ENCODE measurements around the gene PAX2.

The PAX2 gene

DNA sequence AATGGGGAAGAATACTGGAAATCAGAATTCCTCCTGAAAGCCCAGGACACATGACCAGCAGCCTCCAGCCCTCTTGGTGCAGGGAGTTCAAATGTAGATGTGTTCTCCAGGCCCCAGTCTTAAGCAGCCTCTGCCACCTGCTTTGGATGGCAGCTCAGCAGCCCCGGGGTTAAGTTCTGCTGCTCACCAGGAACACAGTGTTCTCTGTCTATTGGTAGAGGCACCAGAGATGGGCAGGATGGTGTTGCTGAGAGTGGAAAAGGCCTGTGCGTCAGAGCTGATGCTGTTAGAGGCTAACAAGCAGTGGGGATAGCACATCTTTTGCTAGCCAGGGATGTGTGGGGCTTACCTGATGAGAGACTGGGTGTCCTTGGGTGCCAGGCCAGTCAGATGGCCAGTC, 56.8 kb downstream of the PAX2 start:
- in situ Hi-C loops (cut with HindIII; ENCODE audit: low pct_unique_long_range_greater_than_20kb, low sequenced_read_pairs), result no loop called here
- TF ChIP-seq JUND (IDR thresholded peaks at IDR 0.05; ENCODE audit: low read depth), result no peak
- DNase-seq (ENCODE audit: low read depth in 1 of 2, low spot score in 1 of 2), result no peak

- DNase-seq (ENCODE audit: low read depth in 1 of 2, low spot score in 1 of 2), result no peak
- in situ Hi-C loops (cut with HindIII; ENCODE audit: low pct_unique_long_range_greater_than_20kb, low sequenced_read_pairs), result no loop called here
- TF ChIP-seq JUND (IDR thresholded peaks at IDR 0.05; ENCODE audit: low read depth), result no peak
These were observed 57.2 kb downstream of the PAX2 start for GRCh38 chr10:100802607-100803006.

DNA sequence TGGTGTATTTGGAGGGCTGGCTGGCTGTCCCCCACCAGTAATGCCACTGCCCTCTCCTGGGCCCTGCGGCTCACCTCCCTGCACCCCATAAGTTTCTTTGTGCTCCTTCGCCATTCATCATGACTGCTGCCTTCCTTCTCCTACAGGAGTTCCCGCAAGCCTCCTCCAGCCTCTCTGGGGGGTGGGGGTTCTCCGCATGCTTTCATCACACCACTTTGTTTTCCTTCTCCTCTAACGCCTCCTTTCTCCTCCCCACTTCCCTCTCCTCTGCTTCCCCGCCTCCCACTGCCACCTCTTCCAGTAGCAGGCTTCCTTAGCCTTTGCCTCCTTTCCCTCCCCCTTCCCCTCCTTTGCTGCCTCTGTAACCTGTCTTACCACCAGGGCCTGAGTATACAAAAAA, 58.1 kb downstream of the PAX2 start:
- no peak for TF ChIP-seq JUND (IDR thresholded peaks at IDR 0.05; ENCODE audit: low read depth)
- in situ Hi-C loops (cut with HindIII; ENCODE audit: low pct_unique_long_range_greater_than_20kb, low sequenced_read_pairs), result no loop called here
- DNase-seq (ENCODE audit: low read depth in 1 of 2, low spot score in 1 of 2), result no peak

GRCh38 chr10:100803908-100804307, 58.5 kb downstream of the PAX2 start:
- in situ Hi-C loops (cut with HindIII; ENCODE audit: low pct_unique_long_range_greater_than_20kb, low sequenced_read_pairs), result no loop called here
- DNase-seq (ENCODE audit: low read depth in 1 of 2, low spot score in 1 of 2), result no peak
- TF ChIP-seq JUND (IDR thresholded peaks at IDR 0.05; ENCODE audit: low read depth), result no peak

DNA sequence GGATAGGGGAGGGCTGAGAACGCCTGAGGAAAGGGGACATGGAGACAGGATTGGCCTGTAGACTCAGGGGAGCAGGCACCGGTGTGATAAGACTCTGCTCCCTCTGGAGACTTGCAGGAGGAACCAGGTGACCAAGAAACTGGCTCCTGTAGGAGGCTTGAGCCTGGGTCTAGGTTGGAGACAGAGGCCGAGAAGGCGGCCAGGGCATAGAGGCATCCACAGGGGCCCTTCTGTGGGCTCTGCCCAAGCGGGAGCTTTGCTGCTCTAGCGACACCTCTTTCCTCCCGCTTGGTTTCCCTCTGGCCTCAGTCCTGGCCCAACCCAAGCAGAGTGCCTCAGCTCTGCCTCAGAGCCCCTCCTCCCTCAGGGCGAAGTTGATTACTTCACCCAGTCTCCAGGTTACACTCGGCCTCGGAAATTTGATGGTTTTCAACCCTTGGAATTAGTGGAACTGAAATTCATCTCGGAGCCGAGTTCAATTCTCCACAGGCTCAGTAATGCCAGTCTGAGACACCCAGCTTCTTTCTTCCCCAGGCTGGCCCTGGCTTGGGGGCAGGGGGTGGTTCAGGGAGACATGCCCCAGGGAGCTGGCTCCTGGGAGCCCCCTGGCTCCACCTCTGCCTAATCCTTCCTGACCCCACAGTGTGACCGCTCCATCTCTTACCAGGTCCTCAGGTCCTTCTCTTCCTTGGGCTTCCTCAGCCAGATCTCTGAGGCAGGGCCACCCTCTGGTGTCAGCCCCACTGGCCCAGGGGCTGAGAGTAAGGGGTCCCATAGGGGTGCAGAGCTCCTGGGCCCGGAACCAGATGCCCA, 60.4 kb downstream of the PAX2 start:
- in situ Hi-C loops (cut with HindIII; ENCODE audit: low pct_unique_long_range_greater_than_20kb, low sequenced_read_pairs), result no loop called here
- no peak for DNase-seq (ENCODE audit: low read depth in 1 of 2, low spot score in 1 of 2)
- TF ChIP-seq JUND (IDR thresholded peaks at IDR 0.05; ENCODE audit: low read depth), result no peak

DNA sequence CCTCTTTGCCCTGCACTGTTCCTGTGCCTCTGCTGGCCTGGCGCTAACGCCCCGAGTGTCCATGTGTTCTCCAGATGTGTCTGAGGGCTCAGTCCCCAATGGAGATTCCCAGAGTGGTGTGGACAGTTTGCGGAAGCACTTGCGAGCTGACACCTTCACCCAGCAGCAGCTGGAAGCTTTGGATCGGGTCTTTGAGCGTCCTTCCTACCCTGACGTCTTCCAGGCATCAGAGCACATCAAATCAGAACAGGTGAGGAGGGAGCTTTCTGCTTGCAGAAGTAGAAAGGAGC, 60.9 kb downstream of the PAX2 start:
- no peak for TF ChIP-seq JUND (IDR thresholded peaks at IDR 0.05; ENCODE audit: low read depth)
- no peak for DNase-seq (ENCODE audit: low read depth in 1 of 2, low spot score in 1 of 2)
- in situ Hi-C loops (cut with HindIII; ENCODE audit: low pct_unique_long_range_greater_than_20kb, low sequenced_read_pairs), result no loop called here

DNA sequence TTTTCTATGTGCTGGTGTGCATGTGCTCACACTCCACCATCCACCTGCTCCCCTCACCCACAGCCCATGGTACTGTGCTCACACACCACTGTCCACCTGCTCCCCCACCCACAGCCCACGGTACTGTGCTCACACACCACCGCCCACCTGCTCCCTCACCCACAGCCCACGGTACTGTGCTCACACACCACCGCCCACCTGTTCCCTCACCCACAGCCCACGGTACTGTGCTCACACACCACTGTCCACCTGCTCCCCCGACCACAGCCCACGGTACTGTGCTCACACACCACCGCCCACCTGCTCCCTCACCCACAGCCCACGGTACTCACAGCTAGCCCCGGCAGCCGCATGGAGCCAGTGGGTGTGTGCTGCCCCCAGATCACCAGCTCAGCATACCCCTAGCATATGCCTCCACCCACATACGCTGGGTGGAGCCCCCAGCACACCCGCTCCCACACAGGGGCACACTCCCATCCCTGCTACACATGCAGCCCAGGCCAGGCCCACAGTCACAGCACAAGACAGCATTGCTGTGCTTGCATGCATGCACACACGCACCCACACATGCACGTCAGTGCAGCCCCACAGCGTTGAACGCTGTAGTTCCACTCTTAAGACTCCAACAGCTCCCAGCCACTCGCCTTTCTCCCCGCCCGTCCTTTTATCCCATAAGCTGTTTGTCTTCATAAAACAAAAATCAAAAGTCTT, 62.0 kb downstream of the PAX2 start:
- TF ChIP-seq JUND (IDR thresholded peaks at IDR 0.05; ENCODE audit: low read depth), result no peak
- in situ Hi-C loops (cut with HindIII; ENCODE audit: low pct_unique_long_range_greater_than_20kb, low sequenced_read_pairs), result no loop called here
- DNase-seq (ENCODE audit: low read depth in 1 of 2, low spot score in 1 of 2), result no peak

DNA sequence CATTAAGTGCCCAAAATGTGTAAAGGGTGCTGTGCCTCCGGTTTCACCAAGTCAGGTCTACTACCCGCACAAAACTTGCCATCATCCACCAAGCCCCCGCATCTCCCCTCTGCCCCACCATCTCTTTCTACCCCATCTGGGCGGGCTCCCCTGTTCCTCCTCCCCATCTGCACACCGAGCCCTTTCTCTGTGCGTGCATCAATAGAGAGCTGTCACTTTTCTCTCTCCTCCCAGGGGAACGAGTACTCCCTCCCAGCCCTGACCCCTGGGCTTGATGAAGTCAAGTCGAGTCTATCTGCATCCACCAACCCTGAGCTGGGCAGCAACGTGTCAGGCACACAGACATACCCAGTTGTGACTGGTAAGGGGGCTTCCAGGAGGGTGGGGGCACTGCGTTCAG, 63.5 kb downstream of the PAX2 start:
- DNase-seq (ENCODE audit: low read depth in 1 of 2, low spot score in 1 of 2), result no peak
- TF ChIP-seq JUND (IDR thresholded peaks at IDR 0.05; ENCODE audit: low read depth), result no peak
- in situ Hi-C loops (cut with HindIII; ENCODE audit: low pct_unique_long_range_greater_than_20kb, low sequenced_read_pairs), result no loop called here

- in situ Hi-C loops (cut with HindIII; ENCODE audit: low pct_unique_long_range_greater_than_20kb, low sequenced_read_pairs), result no loop called here
- TF ChIP-seq JUND (IDR thresholded peaks at IDR 0.05; ENCODE audit: low read depth), result no peak
- no peak for DNase-seq (ENCODE audit: low read depth in 1 of 2, low spot score in 1 of 2)
These were observed 64.9 kb downstream of the PAX2 start for GRCh38 chr10:100810091-100810834.

- in situ Hi-C loops (cut with HindIII; ENCODE audit: low pct_unique_long_range_greater_than_20kb, low sequenced_read_pairs), result no loop called here
- TF ChIP-seq JUND (IDR thresholded peaks at IDR 0.05; ENCODE audit: low read depth), result no peak
- DNase-seq (ENCODE audit: low read depth in 1 of 2, low spot score in 1 of 2), result no peak
These were observed 65.4 kb downstream of the PAX2 start for GRCh38 chr10:100810835-100811116.

- in situ Hi-C loops (cut with HindIII; ENCODE audit: low pct_unique_long_range_greater_than_20kb, low sequenced_read_pairs), result no loop called here
- no peak for TF ChIP-seq JUND (IDR thresholded peaks at IDR 0.05; ENCODE audit: low read depth)
- DNase-seq (ENCODE audit: low read depth in 1 of 2, low spot score in 1 of 2), result no peak
These were observed 65.9 kb downstream of the PAX2 start for GRCh38 chr10:100811261-100811660.

- no peak for DNase-seq (ENCODE audit: low read depth in 1 of 2, low spot score in 1 of 2)
- in situ Hi-C loops (cut with HindIII; ENCODE audit: low pct_unique_long_range_greater_than_20kb, low sequenced_read_pairs), result no loop called here
- no peak for TF ChIP-seq JUND (IDR thresholded peaks at IDR 0.05; ENCODE audit: low read depth)
These were observed 66.7 kb downstream of the PAX2 start for GRCh38 chr10:100811752-100812750.
